HG03280 (cell line): Measurements from ENCODE around the gene CXCL12.

ENCODE experiments used
- ATAC-seq: cut with Tn5 transposase; IDR thresholded peaks from one replicate; pipeline ENCODE4 v1.9.1; 2021; ENCODE audit warnings: mild to moderate bottlenecking, moderate library complexity; ENCODE audit not compliant: unreplicated experiment

CXCL12 gene

GRCh38 chr10:44366941-44367630, 17.8 kb downstream of the CXCL12 start:
- ATAC-seq = no peak

- ATAC-seq = no peak
These were observed 20.3 kb downstream of the CXCL12 start for GRCh38 chr10:44364566-44364965.

- no peak for ATAC-seq
These were observed 21.2 kb downstream of the CXCL12 start for GRCh38 chr10:44363716-44364115.

- ATAC-seq = no peak
These were observed 21.8 kb downstream of the CXCL12 start for GRCh38 chr10:44362866-44363711.

GRCh38 chr10:44361109-44361508, 23.8 kb downstream of the CXCL12 start:
- ATAC-seq = no peak

GRCh38 chr10:44358080-44358771, 26.7 kb downstream of the CXCL12 start:
- ATAC-seq = no peak

GRCh38 chr10:44357023-44357540, 27.8 kb downstream of the CXCL12 start:
- no peak for ATAC-seq

GRCh38 chr10:44356139-44357022, 28.5 kb downstream of the CXCL12 start:
- ATAC-seq = no peak

- ATAC-seq = no peak
These were observed 29.3 kb downstream of the CXCL12 start for GRCh38 chr10:44355630-44356029.

- no peak for ATAC-seq
These were observed 30.1 kb downstream of the CXCL12 start for GRCh38 chr10:44354771-44355170.

- ATAC-seq = no peak
These were observed 31.2 kb downstream of the CXCL12 start for GRCh38 chr10:44353721-44354120.

GRCh38 chr10:44353128-44353390, 31.8 kb downstream of the CXCL12 start:
- ATAC-seq = no peak

GRCh38 chr10:44352316-44353127, 32.4 kb downstream of the CXCL12 start:
- no peak for ATAC-seq

GRCh38 chr10:44348496-44348895, 36.4 kb downstream of the CXCL12 start:
- ATAC-seq = no peak

- no peak for ATAC-seq
These were observed 37.1 kb downstream of the CXCL12 start for GRCh38 chr10:44347609-44348400.

- no peak for ATAC-seq
These were observed 40.2 kb downstream of the CXCL12 start for GRCh38 chr10:44344727-44345126.

GRCh38 chr10:44343843-44344242, 41.1 kb downstream of the CXCL12 start:
- ATAC-seq = no peak

- no peak for ATAC-seq
These were observed 43.0 kb downstream of the CXCL12 start for GRCh38 chr10:44341886-44342285.

- ATAC-seq = no peak
These were observed 44.3 kb downstream of the CXCL12 start for GRCh38 chr10:44340557-44340956.
